HUDEP-2 (cell line): ENCODE data around the gene NPLOC4.

Experiments used
- DNase-seq, 76 experiments: peaks; one replicate each; lab custom pipeline; 2025; ENCODE audit not compliant: unreplicated experiment in 76 of 76; lab: John Stamatoyannopoulos, UW

The NPLOC4 gene

DNA sequence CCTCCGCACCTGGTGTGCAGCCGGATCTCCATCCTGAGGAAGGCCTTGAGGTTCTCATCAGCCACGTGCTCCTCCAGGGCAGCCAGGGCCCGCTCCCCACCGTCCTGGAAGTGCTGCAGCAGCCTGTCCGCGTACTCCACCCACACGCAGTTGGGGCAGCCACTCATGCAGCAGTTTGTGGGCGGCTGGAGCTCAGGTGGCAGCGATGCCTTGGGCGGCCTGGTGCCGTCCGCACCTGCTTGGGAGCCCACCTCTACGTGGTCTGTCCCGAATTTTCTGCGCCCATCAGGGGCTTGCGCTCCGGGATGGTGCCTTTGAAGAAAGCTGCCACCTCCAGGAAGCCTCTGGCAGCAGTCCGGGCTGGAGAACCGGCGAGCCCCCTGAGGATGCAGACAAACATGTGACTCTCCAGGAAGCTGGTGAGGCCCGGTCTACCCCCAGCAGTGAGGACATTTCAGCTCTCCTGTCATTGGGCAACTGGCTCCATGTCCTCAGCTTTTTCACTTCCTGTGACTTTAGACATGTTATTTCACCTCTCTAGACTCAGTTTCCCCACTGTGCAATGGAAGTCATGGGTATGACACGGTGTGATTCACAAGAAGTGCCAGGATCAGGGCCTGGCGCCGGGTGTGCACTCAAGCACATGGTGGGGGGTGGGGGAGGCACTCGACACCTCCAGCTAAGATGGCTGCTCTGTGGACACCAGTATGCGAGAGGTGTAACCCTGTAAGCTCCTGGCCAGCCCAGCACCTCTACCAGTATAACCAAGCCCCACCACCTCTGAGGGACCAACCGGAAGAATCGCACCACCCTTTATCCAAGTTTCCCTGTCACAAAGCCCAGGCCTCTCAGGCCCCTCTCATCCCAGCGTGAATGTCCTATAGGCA is 28.5 kb upstream of the NPLOC4 start:
- peak in 60 of 76 experiments; percentile 17 to 68 (median 48) for DNase-seq

DNA sequence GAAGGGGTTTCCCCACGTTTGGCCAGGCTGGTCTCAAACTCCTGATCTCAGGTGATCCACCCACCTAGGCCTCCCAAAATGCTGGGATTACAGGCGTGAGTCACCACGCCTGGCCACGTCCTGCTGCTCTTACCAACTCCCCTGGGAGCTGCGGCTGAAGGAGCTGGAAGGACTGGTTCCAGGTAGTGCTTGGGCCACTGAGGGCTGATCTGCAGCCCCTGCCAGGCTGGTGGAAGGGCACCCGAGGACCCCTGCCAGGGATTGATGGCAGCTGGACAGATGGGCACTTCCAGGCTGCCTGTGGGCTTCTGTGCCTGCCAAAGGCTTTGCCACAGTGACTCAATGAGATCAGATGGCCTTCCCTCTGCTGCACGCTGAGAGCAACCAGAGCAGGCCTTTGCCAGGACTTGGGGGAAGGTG is 27.1 kb upstream of the NPLOC4 start:
- no peak for DNase-seq

DNA sequence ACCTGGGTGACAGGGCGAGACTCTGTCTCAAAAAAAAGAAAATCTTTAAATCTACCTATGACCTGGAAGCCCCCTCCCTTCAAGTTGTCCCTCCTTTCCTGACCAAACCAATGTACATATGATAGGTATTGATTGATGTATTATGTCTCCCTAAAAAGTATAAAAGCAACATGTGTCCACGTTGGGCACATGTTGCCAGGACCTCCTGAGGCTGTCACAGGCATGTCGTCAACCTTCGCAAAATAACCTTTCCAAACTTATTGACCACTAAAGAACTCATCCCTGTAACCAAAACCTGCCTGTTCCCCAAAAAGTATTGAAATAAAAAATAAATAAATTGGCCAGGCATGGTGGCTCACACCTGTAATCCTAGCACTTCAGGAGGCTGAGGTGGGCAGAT is 25.1 kb upstream of the NPLOC4 start:
- no peak for DNase-seq

DNA sequence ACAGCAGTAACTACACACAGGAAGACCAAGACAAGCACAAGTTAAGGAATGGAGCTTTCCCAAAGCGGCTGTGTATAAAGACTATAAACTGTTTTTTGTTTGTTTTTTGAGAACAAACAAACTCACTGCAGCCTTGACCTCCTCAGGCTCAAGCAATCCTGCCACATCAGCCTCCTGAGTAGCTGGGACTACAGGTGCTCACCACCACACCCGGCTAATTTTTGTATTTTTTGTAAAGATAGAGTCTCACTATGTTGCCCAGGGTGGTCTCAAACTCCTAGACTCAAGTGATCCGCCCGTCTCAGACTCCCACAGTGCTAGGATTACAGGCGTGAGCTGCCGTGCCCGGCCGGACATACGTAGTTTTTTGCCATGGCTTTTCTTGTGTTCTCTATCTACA is 23.5 kb upstream of the NPLOC4 start:
- no peak for DNase-seq

DNA sequence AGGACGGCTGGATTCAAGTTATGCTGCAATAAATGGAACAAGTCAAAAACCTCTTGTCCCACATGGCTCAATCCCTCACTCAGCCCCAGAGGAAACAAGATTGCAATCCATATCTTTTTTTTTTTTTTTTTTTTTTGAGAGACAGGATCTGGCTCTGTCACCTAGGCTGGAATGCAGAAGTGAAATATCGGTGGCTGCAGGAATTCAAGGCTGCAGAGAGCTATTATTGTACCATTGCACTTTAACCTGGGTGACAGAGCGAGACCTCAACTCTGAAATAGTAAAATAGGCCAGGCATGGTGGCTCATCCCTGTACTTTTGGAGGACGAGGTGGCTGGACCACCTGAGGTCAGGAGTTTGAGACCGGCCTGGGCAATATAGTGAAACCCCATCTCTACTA is 22.1 kb upstream of the NPLOC4 start:
- DNase-seq, result no peak

DNA sequence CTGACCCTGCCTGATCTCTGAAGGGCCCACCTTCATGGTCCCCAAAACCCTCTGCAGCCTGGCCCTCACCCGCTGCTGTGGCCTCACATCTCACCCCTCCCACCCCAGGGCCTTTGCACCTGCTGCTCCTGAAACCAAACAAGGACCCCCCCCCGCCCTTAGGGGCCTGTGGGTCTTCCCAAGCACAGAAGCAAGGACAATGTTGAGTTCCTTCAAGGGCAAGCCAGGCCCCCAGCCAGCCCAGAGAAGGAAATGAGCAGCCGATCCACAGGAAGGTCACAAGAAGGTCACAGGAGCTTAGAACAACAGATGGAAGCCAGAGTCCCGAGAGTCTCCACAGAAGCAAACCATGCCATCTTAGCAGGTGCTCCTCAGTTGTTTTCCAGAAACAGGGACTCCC is 19.9 kb upstream of the NPLOC4 start:
- DNase-seq, result no peak

DNA sequence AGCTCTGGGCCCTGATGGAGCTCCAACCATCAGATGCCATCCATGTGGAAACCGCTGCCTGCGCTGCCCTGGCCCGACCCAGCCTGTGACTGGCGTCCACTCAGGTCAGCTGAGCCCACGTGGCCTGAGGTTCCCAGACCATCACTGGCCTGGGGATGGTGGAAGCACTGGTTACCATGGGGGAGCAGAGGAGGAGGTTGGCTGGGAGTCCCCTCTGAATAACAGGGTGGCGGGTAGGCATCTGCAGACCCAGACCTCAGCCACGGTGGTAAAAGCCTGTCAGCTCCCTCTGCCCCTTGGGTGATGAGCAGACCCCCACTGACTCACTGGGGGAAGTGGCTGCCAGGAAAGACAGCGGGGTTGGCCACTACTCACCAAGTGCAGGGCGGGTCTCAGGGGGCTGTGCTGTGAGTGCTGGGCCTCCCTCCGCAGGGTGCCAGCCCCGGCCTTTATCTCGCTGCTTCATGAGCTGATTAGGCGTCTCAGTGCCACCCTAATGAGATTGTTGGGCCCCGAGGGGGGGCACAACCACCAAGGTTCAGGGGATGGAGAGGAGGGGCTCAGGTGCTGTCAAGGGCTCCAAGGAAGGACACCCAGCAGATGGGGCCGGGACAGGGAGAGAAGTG is 19.3 kb upstream of the NPLOC4 start, which contains the start of gene PDE6G:
PDE6G (minus strand) TSS at position 425 of the 626 bp plus-strand sequence. CDS start 3,237 bp downstream, outside the sequence.
- peak in 44 of 76 experiments; percentile 12 to 73 (median 42) for DNase-seq

DNA sequence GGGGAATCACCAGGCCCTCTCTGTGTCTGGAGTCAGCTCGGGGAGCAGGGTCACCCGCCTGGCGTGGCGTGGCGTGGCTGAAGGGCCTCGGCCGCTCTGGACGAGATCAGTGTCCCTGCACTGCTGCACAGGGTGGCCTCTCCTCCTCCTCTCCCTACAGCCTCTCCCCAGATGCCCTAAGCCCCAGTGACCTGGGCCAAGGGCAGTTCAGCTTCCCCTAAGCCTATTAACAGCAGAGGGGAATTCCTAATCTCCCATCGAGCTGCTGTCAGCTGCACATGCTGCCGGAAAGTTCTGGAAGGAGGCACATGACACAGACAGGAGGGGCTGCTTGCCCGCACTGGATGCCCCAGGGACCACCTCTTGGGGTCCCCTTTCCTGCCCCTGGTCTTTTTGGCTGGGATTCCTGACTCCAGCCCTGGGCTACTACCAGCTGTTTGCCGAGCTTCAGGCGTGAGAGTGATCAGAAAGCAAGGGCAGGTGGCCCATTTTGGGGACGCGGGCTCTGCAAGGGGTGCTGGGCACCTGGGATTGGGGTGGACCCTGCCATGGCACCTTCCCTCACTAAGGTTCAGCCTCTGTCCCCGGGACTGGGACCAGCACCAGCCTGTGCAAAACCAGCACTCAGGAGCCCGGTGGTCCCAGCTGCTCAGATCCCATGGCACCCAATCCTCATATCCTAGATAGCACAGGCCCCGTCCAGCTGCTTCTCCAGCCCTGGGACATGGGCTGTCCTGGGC is 18.6 kb upstream of the NPLOC4 start:
- no peak for DNase-seq

DNA sequence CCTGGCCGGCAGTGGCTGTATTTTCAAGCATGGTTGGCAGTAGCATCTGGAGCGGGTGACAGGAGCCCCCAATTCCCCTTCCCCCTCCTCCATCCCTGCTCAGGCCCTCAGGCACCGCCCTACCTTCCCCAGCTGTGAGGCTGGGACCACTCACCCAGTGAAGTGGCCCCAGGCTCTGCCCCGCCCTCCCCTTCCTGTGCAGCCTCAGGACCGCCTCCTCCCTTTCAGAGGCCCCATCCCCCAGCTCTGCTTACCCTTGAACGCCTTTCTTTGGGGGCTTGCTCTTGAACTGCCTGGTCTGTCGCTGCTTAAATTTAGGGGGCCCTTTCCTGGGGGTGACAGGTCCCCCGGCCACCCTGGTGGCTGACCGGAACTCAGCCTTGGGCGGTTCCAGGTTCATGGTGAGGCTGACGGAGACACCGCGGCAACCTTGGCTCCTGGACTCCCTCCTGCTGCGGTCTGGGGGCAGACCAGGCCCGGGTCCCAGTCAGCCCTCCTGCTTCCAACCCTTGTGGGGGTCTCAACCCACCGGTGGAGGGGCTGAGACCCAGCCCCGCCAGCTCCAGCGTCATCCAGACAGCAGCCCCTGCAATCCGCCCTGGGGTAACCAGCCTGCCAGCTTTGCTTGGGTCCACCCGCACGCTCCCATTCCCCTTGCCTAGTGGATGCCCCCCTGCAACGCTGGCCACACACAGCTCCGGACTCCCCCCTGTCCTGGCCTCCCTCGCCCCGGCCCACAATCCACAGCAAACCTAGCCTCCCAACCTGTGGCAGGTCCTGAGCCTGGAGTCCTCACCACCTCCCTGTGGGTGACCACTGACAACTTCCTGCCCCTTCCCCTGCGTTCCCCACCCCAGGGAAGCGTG is 16.2 kb upstream of the NPLOC4 start:
- DNase-seq, result no peak

DNA sequence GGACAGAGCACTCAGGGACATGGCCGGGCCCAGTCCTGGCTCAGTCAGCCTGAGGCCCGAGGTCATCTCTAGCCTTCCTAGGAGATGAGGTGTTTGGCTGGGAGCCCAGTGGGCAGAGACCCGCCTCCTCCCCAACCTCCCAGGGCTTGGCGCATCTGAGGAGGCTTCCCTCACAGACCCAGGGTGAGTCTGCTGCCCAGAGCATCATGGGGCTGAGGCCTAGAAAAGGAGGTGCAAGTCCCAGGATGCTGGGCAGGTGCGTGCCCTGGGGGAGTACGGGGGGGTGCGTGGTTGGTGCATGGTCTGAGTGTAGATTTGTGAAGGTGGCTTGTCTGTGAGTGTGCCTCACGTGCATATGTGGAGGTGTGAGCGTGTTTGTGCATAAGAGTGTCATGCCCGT is 14.8 kb upstream of the NPLOC4 start:
- peak in 54 of 76 experiments; percentile 9 to 83 (median 41) for DNase-seq

DNA sequence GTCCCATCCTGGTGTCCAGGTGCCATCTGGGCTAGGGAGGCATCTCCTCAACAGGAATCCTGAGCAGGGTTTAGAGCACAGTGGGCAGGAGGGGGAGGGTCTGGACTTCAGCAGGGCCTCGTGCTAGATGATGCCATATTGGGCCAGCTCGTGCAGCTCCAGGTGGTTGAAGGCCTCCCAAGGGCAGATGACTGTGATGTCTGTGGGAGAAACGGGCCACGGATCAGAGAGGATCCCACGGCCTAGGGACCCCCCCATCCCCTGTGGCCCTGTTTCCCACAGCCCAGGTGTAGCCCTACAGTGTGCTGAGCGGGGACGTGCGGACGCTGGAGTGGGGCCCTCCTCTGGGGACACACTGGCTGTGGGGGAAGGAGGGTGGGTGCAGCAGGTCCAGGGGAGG is 14.0 kb upstream of the NPLOC4 start:
- DNase-seq, result no peak

DNA sequence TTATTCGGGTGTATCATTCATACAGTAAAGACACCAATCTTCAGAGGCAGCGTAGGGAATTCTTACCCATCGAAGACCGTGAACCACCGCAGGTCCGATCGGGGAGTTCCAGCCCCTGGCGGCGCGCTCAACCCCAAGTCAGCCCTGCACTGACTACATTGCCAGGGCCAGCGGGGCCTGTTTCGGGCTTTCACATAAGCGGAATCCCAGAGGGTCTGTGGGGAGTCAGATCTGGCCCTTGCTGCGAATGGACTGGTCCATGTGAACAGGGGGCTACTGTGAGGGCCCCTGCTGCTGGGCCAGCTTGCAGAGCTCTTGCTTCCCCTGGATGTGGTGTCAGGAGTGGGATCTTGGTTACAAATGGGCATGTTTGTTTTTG is 11.8 kb upstream of the NPLOC4 start:
- DNase-seq, result no peak

DNA sequence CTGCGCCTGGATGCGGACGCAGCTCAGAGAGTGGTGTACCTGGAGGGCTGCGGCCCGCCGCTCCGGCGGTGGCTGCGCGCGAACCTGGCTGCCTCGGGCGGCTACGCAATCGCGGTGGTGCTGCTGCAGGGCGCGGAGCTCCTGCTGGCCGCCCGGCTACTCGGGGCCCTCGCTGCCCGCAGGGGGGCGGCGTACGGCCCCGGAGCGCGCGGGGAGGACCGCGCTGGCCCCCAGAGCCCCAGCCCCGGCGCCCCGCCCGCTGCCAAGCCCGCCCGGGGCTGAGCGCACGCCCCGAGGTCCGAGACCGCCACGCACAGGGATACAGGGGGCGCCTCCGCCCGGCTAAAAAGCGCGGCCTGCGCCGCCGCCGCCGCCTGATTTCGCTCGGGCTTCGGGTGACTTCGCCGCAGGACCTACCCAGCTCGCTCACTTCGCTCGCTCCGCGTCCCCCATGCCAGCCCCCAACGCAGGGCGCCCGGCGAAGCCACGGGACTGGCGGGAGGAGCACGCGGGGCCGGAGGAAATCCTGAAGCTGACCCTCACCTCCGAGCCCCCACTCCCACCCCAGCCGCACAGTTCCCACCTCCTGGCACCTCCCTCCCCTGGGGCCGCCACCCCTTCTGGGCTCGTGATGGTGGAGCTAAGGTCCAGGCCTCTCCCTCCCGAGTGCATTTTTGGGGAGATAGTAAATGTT is 11.2 kb upstream of the NPLOC4 start:
- DNase-seq, result no peak

DNA sequence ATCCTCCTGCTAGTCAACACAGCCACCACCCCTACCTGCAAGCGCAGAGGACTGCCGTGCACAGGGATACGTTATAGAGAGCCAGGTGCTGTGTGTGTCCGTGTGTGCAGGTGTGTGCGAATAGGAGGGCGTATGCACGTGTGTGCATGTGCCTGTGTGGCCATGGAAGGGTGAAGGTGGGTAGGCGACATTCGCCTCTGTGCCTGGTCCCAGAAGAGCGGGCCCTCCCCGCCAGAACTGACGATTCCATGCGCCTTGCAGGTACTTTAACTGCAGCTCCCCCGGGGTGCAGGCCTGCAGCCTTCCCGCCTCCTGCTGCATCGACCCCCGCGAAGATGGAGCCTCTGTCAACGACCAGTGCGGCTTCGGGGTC is 10.7 kb upstream of the NPLOC4 start:
- no peak for DNase-seq

DNA sequence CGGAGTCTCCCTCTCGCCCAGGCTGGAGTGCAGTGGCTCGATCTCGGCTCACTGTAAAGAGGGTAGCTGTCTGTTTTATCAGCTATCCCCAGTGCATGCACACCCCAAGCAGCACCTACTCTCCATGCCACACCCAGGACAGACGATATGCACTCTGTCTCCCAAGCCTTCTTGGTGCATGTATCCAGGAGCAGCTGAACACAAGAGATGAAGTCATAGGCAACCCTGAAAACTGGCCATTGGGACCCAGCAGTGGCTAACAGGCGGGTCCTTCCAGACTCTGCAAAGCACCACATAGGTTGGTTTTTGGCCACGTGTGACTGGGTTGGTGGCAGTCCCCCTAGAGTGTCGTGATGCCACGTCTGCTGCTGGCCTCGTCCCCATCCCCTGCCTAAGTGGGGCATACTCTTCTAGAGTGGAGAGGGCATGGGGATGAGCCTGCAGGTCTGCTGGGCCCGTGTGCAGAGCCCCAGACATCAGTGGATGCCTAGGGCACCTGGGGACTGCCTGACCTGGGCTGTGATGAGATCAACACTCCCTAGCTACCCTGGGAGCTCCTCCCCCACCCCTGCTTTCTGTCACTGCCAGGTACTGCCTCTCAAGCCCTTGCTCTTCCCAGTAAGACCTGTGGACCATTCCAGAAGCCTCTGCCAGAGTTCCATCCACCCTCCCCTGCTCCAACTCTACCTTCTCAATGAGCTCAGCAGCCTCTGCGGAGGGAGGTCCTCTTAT is 10.1 kb upstream of the NPLOC4 start:
- DNase-seq, result peak in 74 of 76 experiments; percentile 21 to 86 (median 68)

DNA sequence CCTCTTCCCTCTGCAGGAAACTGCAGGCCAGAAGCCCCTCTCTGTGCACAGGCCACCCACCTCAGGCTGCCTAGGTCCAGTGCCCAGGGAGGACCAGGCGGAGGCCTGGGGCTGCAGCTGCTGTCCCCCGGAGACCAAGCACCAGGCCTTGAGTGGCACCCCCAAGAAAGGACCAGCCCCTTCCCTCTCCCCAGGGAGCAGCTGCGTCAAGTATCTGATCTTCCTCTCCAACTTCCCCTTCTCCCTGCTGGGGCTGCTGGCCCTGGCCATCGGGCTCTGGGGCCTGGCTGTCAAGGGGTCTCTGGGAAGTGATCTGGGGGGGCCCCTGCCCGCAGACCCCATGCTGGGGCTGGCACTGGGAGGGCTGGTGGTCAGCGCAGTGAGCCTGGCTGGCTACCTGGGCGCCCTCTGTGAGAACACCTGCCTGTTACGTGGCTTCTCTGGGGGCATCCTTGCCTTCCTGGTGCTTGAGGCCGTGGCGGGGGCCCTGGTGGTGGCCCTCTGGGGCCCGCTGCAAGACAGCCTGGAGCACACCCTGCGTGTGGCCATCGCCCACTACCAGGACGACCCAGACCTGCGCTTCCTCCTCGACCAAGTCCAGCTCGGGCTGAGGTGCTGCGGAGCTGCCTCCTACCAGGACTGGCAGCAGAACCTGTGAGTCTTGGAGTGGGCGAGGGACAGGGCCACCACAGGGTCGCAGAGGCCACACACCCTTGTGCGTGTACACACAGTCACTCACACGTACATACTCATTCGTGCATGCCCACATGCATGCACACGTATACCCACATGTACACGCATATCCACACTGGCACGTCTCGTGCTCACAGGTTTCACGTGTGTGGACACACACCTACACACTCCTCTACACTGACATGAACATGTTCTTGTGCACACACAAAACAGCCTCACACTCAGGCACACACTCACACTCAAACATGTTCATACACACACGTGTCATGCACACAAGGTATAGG is 8.4 kb upstream of the NPLOC4 start:
- DNase-seq, result no peak

DNA sequence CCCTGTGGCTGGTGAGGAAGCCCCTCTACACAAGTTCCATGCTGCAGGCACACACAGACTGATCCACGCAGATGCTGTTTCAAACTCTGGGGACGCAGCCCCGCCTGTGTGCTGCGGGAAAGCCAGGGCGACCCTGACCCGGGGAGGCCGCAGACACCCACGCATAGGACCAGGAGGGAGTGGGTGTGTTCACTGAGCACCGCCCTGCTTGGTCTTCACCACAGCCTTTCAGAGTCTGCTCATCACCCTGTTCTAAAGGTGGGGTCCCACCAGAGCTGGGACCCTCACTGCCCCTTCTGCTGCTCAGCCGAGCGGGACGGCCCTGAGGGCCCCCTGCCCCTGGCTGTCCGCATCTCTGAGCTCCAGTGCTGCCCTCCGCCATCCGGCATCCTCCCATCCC is 7.6 kb upstream of the NPLOC4 start:
- DNase-seq, result peak in 1 of 76 experiments; percentile 13
